AG09319 (cell line): ENCODE results near the gene VAMP8.

Experiments used
- DNase-seq: peaks from one replicate; pipeline ENCODE4 v3.0.0-alpha.2; 2010; ENCODE audit warnings: low read depth; ENCODE audit errors: extremely low read depth
- TF ChIP-seq, protein P1 (sequence below): IDR thresholded peaks from 2 replicates; pipeline ENCODE4 v1.5.1; 2011; ENCODE audit warnings: low read depth, mild to moderate bottlenecking, inconsistent platforms, low read length, moderate library complexity

Gene VAMP8

GRCh38 chr2:85536479-85536878 is 40.9 kb upstream of the VAMP8 start:
- no peak for DNase-seq
- TF ChIP-seq, protein P1, sequence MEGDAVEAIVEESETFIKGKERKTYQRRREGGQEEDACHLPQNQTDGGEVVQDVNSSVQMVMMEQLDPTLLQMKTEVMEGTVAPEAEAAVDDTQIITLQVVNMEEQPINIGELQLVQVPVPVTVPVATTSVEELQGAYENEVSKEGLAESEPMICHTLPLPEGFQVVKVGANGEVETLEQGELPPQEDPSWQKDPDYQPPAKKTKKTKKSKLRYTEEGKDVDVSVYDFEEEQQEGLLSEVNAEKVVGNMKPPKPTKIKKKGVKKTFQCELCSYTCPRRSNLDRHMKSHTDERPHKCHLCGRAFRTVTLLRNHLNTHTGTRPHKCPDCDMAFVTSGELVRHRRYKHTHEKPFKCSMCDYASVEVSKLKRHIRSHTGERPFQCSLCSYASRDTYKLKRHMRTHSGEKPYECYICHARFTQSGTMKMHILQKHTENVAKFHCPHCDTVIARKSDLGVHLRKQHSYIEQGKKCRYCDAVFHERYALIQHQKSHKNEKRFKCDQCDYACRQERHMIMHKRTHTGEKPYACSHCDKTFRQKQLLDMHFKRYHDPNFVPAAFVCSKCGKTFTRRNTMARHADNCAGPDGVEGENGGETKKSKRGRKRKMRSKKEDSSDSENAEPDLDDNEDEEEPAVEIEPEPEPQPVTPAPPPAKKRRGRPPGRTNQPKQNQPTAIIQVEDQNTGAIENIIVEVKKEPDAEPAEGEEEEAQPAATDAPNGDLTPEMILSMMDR: no peak

DNA sequence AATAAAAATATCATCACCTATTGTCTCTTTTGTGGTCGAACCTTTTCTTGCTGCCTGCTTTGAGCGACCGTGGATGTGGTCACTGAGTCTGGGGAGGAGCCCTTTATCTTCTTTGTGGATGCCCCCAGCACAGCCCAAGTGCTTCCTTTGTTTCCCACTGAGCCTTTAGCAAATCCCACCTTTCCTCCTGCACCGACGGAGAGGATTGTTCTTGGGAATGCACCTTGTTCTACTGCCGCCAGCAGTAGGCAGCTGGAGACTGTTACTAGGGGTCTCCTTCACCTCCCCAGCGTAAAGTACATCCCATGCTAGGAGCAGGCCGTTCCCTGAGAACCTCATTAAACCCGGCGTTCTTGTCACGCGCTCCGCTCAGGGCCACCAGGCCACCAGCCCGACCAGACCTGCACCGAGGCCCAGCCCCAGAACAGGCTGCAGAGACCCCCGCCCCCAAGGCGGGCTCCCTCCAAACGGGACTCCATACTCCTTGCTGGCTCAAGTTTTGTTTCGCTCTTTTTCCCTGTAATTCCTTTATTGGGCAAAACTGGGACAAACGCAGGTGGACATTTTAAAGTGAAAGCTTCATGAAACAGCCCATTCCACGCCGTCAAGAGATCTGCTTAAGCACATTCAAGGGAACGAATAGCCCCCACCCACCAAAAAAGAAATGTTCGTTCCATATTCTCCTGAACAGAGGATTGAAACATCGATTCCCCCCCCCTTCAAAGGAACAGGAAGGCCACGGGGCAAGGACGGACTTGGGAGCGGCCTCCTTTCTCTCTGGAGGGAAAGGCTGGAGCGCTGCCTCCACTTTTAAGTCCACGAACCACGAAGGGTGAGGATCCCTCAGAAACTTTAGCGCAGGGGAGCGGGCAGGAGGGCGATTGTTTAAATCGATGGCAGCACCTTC is 39.5 kb upstream of the VAMP8 start:
- TF ChIP-seq, protein P1: no peak
- DNase-seq: no peak

- TF ChIP-seq, protein P1: peak; percentile 77
- peak; percentile 88 for DNase-seq
Measured at GRCh38 chr2:85538507-85539360, 38.7 kb upstream of the VAMP8 start, which contains the start of gene MAT2A. MAT2A (plus strand) TSS chr2:85539168; CDS start chr2:85539288, 120 bp downstream.

- no peak for DNase-seq
- TF ChIP-seq, protein P1: no peak
Measured at GRCh38 chr2:85539361-85540132, 37.8 kb upstream of the VAMP8 start.

DNA sequence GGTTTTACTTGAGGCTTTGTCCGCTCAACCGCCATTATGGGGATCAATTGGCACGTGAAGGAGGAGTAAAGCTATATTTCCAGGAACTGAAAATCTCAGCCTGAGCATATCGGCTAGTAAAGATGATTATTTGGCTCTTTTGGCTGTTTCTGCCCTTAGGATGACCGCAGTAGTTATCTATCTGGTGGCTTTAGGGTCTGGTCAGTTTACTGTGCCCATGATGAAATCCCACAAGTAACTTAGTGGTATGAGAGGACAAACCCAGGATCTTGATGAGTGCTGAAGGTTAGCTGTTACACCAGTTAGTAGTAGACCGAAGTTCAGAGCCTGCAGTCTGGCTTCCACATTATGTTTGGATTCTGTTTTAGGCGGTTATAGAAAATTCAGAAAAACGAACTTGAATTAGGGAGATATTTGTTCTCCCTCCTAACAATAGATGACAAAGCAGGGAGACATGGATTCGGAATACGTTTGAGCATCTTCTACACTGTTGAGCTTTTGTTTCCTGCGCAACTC is 37.2 kb upstream of the VAMP8 start:
- TF ChIP-seq, protein P1: no peak
- DNase-seq: no peak

DNA sequence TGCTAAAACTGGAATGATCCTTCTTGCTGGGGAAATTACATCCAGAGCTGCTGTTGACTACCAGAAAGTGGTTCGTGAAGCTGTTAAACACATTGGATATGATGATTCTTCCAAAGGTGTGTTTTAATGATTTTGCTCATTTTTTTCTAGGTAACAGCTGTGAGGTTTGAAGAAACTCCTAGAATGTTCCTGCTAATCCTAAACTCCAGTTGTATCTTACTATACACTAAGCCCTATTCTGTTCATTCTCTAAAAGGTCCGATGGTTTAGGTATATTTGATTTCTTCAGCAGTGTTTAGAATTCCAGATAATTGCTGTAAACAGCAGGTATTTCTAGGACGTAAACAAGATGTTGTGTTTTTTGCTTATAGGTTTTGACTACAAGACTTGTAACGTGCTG is 36.1 kb upstream of the VAMP8 start:
- DNase-seq: no peak
- TF ChIP-seq, protein P1: no peak
